UCSD-AML1 (cell line): Measurements from ENCODE around the gene SCN4B.

Experiments
- DNase-seq: peaks from one replicate; lab custom pipeline; 2025; ENCODE audit not compliant: unreplicated experiment; lab: John Stamatoyannopoulos, UW

Gene SCN4B

GRCh38 chr11:118153516-118153915, 893 bp upstream of the SCN4B start:
- DNase-seq, result no peak

GRCh38 chr11:118152020-118152551, 537 bp downstream of the SCN4B start:
- DNase-seq, result no peak

GRCh38 chr11:118151431-118151830, 1.2 kb downstream of the SCN4B start:
- no peak for DNase-seq

- DNase-seq, result no peak
Measured at GRCh38 chr11:118149493-118149892, 3.1 kb downstream of the SCN4B start.

- no peak for DNase-seq
Measured at GRCh38 chr11:118148856-118149255, 3.8 kb downstream of the SCN4B start.

- no peak for DNase-seq
Measured at GRCh38 chr11:118148240-118148639, 4.4 kb downstream of the SCN4B start.

- DNase-seq, result peak; percentile 41
Measured at GRCh38 chr11:118147502-118147901, 5.1 kb downstream of the SCN4B start.

GRCh38 chr11:118146554-118146953, 6.1 kb downstream of the SCN4B start:
- DNase-seq, result no peak

- DNase-seq, result peak; percentile 83
Measured at GRCh38 chr11:118145285-118146227, 7.1 kb downstream of the SCN4B start.

- DNase-seq, result no peak
Measured at GRCh38 chr11:118144301-118145268, 8.0 kb downstream of the SCN4B start.

GRCh38 chr11:118143661-118144185, 8.9 kb downstream of the SCN4B start:
- DNase-seq, result no peak

- DNase-seq, result peak; percentile 37
Measured at GRCh38 chr11:118142809-118143208, 9.8 kb downstream of the SCN4B start.

GRCh38 chr11:118142081-118142480, 10.5 kb downstream of the SCN4B start:
- no peak for DNase-seq

- no peak for DNase-seq
Measured at GRCh38 chr11:118139578-118139977, 13.0 kb downstream of the SCN4B start.

- DNase-seq, result no peak
Measured at GRCh38 chr11:118138839-118139420, 13.7 kb downstream of the SCN4B start.

GRCh38 chr11:118136801-118137200, 15.8 kb downstream of the SCN4B start:
- no peak for DNase-seq

- DNase-seq, result no peak
Measured at GRCh38 chr11:118136341-118136740, 16.3 kb downstream of the SCN4B start.

GRCh38 chr11:118135796-118136165, 16.8 kb downstream of the SCN4B start:
- DNase-seq, result no peak

- DNase-seq, result no peak
Measured at GRCh38 chr11:118135051-118135795, 17.4 kb downstream of the SCN4B start.

- DNase-seq, result no peak
Measured at GRCh38 chr11:118133816-118134215, 18.8 kb downstream of the SCN4B start.
